GM12878 (cell line): ENCODE measurements around the gene LHX5.

Experiments used
- CHD2 ChIP-seq: IDR thresholded peaks from 2 replicates; pipeline ENCODE4 v1.6.1; 2011; ENCODE audit warnings: low read depth, low read length, improper control_type of control experiment, borderline replicate concordance
- EP300 ChIP-seq, 2 experiments: fragments of 150-350 bp in 1 of 2; IDR thresholded peaks; 2 replicates each; pipeline ENCODE4 v1.6.1; 2011 to 2012; ENCODE audit warnings: low read depth in 2 of 2, low read length in 2 of 2, borderline replicate concordance in 1 of 2, improper control_type of control experiment in 1 of 2, inconsistent platforms in 1 of 2; ENCODE audit not compliant: control insufficient read depth in 1 of 2
- HDAC2 ChIP-seq: fragments of 200-600 bp; sonication (generic); IDR thresholded peaks from 2 replicates; pipeline ENCODE4 v1.6.1; 2017
- MEF2A ChIP-seq: IDR thresholded peaks from 2 replicates; pipeline ENCODE4 v1.6.1; 2011; ENCODE audit warnings: low read depth, mild to moderate bottlenecking, low read length, moderate library complexity; ENCODE audit not compliant: insufficient read depth
- NFYB ChIP-seq: IDR thresholded peaks from 2 replicates; pipeline ENCODE4 v1.6.1; 2011; ENCODE audit warnings: low read depth, mild to moderate bottlenecking, low read length, improper control_type of control experiment, moderate library complexity; ENCODE audit not compliant: insufficient read depth
- POLR2AphosphoS5 ChIP-seq: IDR thresholded peaks from 2 replicates; pipeline ENCODE4 v1.6.1; 2011; ENCODE audit warnings: mild to moderate bottlenecking, low read length, inconsistent platforms
- RB1 ChIP-seq: fragments of 450-650 bp; formaldehyde crosslinking; IDR thresholded peaks from 2 replicates; pipeline ENCODE4 v1.6.1; 2017; ENCODE audit warnings: mild to moderate bottlenecking, borderline replicate concordance
- RCOR1 ChIP-seq: conservative IDR thresholded peaks from 2 replicates; pipeline ENCODE4 v1.6.1; 2012; ENCODE audit warnings: low read depth, low read length, improper control_type of control experiment
- SIN3A ChIP-seq: IDR thresholded peaks from 2 replicates; pipeline ENCODE4 v1.6.1; 2012; ENCODE audit warnings: low read depth, low read length, improper control_type of control experiment
- STAT3 ChIP-seq: IDR thresholded peaks from 2 replicates; pipeline ENCODE4 v1.6.1; 2011; ENCODE audit warnings: low read depth, low read length, improper control_type of control experiment
- ZNF274 ChIP-seq: IDR thresholded peaks from one replicate; pipeline ENCODE4 v1.8.0; 2011; ENCODE audit not compliant: insufficient read length, insufficient read depth
- TF ChIP-seq, protein P1 (sequence below), 3 experiments: IDR thresholded peaks in 2 of 3; conservative IDR thresholded peaks in 1 of 3; 2 replicates each; pipeline ENCODE4 v1.5.1; 2011; ENCODE audit warnings: low read depth in 3 of 3, low read length in 3 of 3, mild to moderate bottlenecking in 3 of 3, control low read depth in 2 of 3, moderate library complexity in 2 of 3, inconsistent platforms in 1 of 3, mixed read lengths in 1 of 3; ENCODE audit not compliant: control insufficient read depth in 2 of 3, insufficient read depth in 1 of 3; ENCODE audit errors: extremely low read depth in 1 of 3
- TF ChIP-seq, protein P2 (sequence below): IDR thresholded peaks from 2 replicates; pipeline ENCODE4 v1.6.1; 2012; ENCODE audit warnings: mild to moderate bottlenecking, low read depth, low read length

DNA sequence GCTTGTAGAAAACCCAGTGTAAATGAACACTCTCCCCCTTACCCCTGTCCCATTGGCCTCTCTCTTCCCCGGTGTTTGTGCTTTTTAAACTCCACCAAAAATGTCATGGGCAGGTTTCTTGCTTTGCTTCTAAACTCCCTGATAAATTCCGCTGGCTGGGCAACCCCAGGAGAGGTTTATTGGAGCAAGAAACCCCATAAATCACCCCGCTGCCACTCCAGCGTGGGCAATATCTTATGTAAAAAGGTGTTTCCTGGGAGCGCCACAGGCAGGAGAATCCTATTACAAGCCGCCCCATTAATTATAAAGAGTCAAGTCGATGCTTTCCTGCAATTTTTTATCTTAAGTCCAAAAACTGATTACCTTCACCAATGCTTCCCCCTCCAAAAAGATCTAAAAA lies 22.8 kb downstream of the LHX5 start:
- no peak for TF ChIP-seq RB1
- TF ChIP-seq, protein P1, sequence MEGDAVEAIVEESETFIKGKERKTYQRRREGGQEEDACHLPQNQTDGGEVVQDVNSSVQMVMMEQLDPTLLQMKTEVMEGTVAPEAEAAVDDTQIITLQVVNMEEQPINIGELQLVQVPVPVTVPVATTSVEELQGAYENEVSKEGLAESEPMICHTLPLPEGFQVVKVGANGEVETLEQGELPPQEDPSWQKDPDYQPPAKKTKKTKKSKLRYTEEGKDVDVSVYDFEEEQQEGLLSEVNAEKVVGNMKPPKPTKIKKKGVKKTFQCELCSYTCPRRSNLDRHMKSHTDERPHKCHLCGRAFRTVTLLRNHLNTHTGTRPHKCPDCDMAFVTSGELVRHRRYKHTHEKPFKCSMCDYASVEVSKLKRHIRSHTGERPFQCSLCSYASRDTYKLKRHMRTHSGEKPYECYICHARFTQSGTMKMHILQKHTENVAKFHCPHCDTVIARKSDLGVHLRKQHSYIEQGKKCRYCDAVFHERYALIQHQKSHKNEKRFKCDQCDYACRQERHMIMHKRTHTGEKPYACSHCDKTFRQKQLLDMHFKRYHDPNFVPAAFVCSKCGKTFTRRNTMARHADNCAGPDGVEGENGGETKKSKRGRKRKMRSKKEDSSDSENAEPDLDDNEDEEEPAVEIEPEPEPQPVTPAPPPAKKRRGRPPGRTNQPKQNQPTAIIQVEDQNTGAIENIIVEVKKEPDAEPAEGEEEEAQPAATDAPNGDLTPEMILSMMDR (IDR thresholded peaks at IDR 0.05 in 2 of 3, conservative IDR thresholded peaks at IDR 0.05 in 1 of 3; ENCODE audit: control insufficient read depth in 2 of 3, extremely low read depth in 1 of 3, insufficient read depth in 1 of 3, low read depth in 3 of 3, low read length in 3 of 3), result no peak
- TF ChIP-seq STAT3, result no peak
- TF ChIP-seq CHD2, result no peak
- TF ChIP-seq HDAC2, result no peak
- no peak for TF ChIP-seq POLR2AphosphoS5
- TF ChIP-seq EP300 (IDR thresholded peaks at IDR 0.05; ENCODE audit: borderline replicate concordance in 1 of 2, control insufficient read depth in 1 of 2, low read depth in 2 of 2, low read length in 2 of 2), result no peak
- no peak for TF ChIP-seq ZNF274
- TF ChIP-seq SIN3A, result no peak
- no peak for TF ChIP-seq RCOR1
- TF ChIP-seq, protein P2, sequence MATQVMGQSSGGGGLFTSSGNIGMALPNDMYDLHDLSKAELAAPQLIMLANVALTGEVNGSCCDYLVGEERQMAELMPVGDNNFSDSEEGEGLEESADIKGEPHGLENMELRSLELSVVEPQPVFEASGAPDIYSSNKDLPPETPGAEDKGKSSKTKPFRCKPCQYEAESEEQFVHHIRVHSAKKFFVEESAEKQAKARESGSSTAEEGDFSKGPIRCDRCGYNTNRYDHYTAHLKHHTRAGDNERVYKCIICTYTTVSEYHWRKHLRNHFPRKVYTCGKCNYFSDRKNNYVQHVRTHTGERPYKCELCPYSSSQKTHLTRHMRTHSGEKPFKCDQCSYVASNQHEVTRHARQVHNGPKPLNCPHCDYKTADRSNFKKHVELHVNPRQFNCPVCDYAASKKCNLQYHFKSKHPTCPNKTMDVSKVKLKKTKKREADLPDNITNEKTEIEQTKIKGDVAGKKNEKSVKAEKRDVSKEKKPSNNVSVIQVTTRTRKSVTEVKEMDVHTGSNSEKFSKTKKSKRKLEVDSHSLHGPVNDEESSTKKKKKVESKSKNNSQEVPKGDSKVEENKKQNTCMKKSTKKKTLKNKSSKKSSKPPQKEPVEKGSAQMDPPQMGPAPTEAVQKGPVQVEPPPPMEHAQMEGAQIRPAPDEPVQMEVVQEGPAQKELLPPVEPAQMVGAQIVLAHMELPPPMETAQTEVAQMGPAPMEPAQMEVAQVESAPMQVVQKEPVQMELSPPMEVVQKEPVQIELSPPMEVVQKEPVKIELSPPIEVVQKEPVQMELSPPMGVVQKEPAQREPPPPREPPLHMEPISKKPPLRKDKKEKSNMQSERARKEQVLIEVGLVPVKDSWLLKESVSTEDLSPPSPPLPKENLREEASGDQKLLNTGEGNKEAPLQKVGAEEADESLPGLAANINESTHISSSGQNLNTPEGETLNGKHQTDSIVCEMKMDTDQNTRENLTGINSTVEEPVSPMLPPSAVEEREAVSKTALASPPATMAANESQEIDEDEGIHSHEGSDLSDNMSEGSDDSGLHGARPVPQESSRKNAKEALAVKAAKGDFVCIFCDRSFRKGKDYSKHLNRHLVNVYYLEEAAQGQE, result no peak
- no peak for TF ChIP-seq NFYB
- TF ChIP-seq MEF2A, result no peak
